Upper lobe of left lung (tissue), 6 donors: ENCODE results near the gene NCOR2. TPM values are rescaled to one million over a fixed set of nuclear protein-coding genes. Genes with fewer than 3 reads are reported as not detected.

Experiments used
- ATAC-seq, 2 donors: fragments of 200-7000 bp; cut with Tn5 transposase; one replicate each; pipeline ENCODE4 v1.9.1; 2022; ENCODE audit warnings: mild to moderate bottlenecking in 2 of 2, moderate library complexity in 2 of 2; ENCODE audit not compliant: low FRiP score in 2 of 2
- DNase-seq, 2 donors: peaks; one replicate each; pipeline ENCODE4 v3.0.0-alpha.2; 2019 to 2020
- H3K27ac ChIP-seq, 4 donors: fragments of 200-600 bp; sonication (generic); one replicate each; pipeline ENCODE4 v1.5.1; 2016 to 2019
- H3K27me3 ChIP-seq, 4 donors: fragments of 200-600 bp; sonication (generic); one replicate each; pipeline ENCODE4 v1.5.1; 2017 to 2019
- H3K36me3 ChIP-seq, 4 donors: fragments of 200-600 bp; sonication (generic); one replicate each; pipeline ENCODE4 v1.5.1; 2016 to 2019
- H3K4me1 ChIP-seq, 4 donors: fragments of 200-600 bp; sonication (generic); one replicate each; pipeline ENCODE4 v1.5.1; 2018 to 2019
- H3K4me3 ChIP-seq, 4 donors: fragments of 200-600 bp; sonication (generic); one replicate each; pipeline ENCODE4 v1.5.1; 2017 to 2019; ENCODE audit warnings: mild to moderate bottlenecking in 2 of 4, moderate library complexity in 1 of 4
- H3K9me3 ChIP-seq, 4 donors: fragments of 200-600 bp; sonication (generic); one replicate each; pipeline ENCODE4 v1.5.1; 2018 to 2019
- EP300 ChIP-seq, 4 donors: sonication (generic); formaldehyde crosslinking; IDR thresholded peaks; one replicate each; pipeline ENCODE4 v1.5.1; 2017; ENCODE audit warnings: antibody characterized with exemption in 4 of 4, control low read depth in 2 of 4
- POLR2A ChIP-seq, 4 donors: fragments of 450-650 bp; IDR thresholded peaks; one replicate each; pipeline ENCODE4 v1.5.1; 2016 to 2017; ENCODE audit warnings: antibody characterized with exemption in 4 of 4, mild to moderate bottlenecking in 2 of 4
- POLR2AphosphoS5 ChIP-seq, 2 donors: sonication (generic); formaldehyde crosslinking; IDR thresholded peaks; one replicate each; pipeline ENCODE4 v1.5.1; 2017; ENCODE audit warnings: antibody characterized with exemption in 2 of 2
- WGBS, 2 donors: methylation state at CpG; one replicate each; pipeline ENCODE4 v1.1.5; 2017 to 2018; 5-methylcytosine and 5-hydroxymethylcytosine counted together
- total RNA-seq, 6 donors: library from RNA; depleted of rRNA in 4 of 6; stranded (reverse); fragments of >200 nt in 4 of 6; gene quantifications; one replicate each; pipeline versions ENCODE4 v1.1.0 to v1.2.1, GENCODE V29; 2016 to 2021
- TF ChIP-seq, protein P1 (sequence below), 6 experiments: fragments of 450-650 bp in 4 of 6; fragments of 200-600 bp in 2 of 6; sonication (generic) in 2 of 6; IDR thresholded peaks; one replicate each; pipeline ENCODE4 v1.5.1; 2016 to 2019; ENCODE audit warnings: antibody characterized with exemption in 6 of 6
- donor health status: DM: no; HTN: no; CAD: no; lungs with moderate emphysema.
- donor health status: DM: no; HTN: yes; CAD: no; lungs with severe emphysema.

Gene NCOR2
- total RNA-seq, 6 donors from 2014 or later, result 188 to 603 (median 373) TPM

- H3K36me3 ChIP-seq, result no peaks in the 10 kb centered on the region
- peaks cover 0 to 4% (median 0%) of the 10 kb centered on the region in 4 donors for H3K9me3 ChIP-seq
- 91 to 97% methylated on average over 8 of the region's 8 CpGs for WGBS, 2 donors
- ATAC-seq (no peak), DNase-seq (no peak)
- TF ChIP-seq, protein P1, sequence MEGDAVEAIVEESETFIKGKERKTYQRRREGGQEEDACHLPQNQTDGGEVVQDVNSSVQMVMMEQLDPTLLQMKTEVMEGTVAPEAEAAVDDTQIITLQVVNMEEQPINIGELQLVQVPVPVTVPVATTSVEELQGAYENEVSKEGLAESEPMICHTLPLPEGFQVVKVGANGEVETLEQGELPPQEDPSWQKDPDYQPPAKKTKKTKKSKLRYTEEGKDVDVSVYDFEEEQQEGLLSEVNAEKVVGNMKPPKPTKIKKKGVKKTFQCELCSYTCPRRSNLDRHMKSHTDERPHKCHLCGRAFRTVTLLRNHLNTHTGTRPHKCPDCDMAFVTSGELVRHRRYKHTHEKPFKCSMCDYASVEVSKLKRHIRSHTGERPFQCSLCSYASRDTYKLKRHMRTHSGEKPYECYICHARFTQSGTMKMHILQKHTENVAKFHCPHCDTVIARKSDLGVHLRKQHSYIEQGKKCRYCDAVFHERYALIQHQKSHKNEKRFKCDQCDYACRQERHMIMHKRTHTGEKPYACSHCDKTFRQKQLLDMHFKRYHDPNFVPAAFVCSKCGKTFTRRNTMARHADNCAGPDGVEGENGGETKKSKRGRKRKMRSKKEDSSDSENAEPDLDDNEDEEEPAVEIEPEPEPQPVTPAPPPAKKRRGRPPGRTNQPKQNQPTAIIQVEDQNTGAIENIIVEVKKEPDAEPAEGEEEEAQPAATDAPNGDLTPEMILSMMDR (IDR thresholded peaks at IDR 0.05), result no peak
- TF ChIP-seq POLR2A (IDR thresholded peaks at IDR 0.05) (no peak), EP300 (IDR thresholded peaks at IDR 0.05) (no peak), POLR2AphosphoS5 (IDR thresholded peaks at IDR 0.05) (no peak)
- H3K27ac ChIP-seq, result no peak overlapping the region
- peaks cover 14 to 20% (median 17%) of the 10 kb centered on the region in 4 donors for H3K4me1 ChIP-seq
- H3K4me3 ChIP-seq, result no peak overlapping the region
- H3K27me3 ChIP-seq, result no peaks in the 10 kb centered on the region
Observed at GRCh38 chr12:124578445-124578844, 11.0 kb upstream of the NCOR2 start.

DNA sequence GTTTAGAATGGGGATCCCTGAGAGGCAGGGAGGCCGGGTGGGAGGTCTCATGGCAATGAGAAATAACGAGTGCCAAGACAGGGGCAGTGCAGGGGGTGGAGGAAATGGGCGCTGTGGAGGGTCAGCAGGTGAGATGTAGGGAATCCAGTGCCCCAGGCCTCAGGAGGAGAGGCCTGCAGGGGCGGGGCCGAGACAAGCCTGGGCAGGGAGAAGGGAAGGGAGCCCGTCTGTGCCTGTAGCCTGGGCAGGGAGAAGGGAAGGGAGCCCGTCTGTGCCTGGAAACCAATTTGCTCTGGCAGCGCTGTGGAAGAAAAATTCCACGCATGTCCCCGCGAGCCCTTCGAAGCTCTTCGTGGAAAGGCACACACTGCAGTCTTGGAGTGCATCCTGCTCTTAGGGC, 10.6 kb upstream of the NCOR2 start:
- Histone ChIP-seq H3K36me3 (no peaks in the 10 kb centered on the region), H3K27me3 (no peaks in the 10 kb centered on the region), H3K27ac (no peak overlapping the region), H3K4me3 (no peak overlapping the region), H3K9me3 (peaks cover 0 to 4% (median 0%) of the 10 kb centered on the region in 4 donors), H3K4me1 (peaks cover 15 to 25% (median 18%) of the 10 kb centered on the region in 4 donors)
- DNase-seq (peak in 1 of 2 donors; percentile 40), ATAC-seq (no peak)
- no peak for TF ChIP-seq EP300 (IDR thresholded peaks at IDR 0.05)
- TF ChIP-seq POLR2AphosphoS5 (IDR thresholded peaks at IDR 0.05), result no peak
- TF ChIP-seq, protein P1 (IDR thresholded peaks at IDR 0.05), result no peak
- no peak for TF ChIP-seq POLR2A (IDR thresholded peaks at IDR 0.05)
- 83 to 90% methylated on average over 13 of the region's 13 CpGs for WGBS, 2 donors

- H3K36me3 ChIP-seq, result no peaks in the 10 kb centered on the region
- WGBS, 2 donors, result 95 to 96% methylated on average over 8 of the region's 8 CpGs
- DNase-seq (no peak), ATAC-seq (no peak)
- H3K27ac ChIP-seq, result no peak overlapping the region
- H3K4me3 ChIP-seq, result no peak overlapping the region
- TF ChIP-seq POLR2AphosphoS5 (IDR thresholded peaks at IDR 0.05) (no peak), EP300 (IDR thresholded peaks at IDR 0.05) (no peak)
- peaks cover 0 to 4% (median 0%) of the 10 kb centered on the region in 4 donors for H3K9me3 ChIP-seq
- no peaks in the 10 kb centered on the region for H3K27me3 ChIP-seq
- peaks cover 13 to 23% (median 16%) of the 10 kb centered on the region in 4 donors for H3K4me1 ChIP-seq
Observed at GRCh38 chr12:124577374-124577773, 10.0 kb upstream of the NCOR2 start.

GRCh38 chr12:124576061-124576650, 8.7 kb upstream of the NCOR2 start:
- WGBS, 2 donors, result 93 to 97% methylated on average over 8 of the region's 8 CpGs
- Histone ChIP-seq H3K36me3 (no peaks in the 10 kb centered on the region), H3K27me3 (no peaks in the 10 kb centered on the region), H3K4me3 (no peak overlapping the region), H3K4me1 (peaks cover 7 to 16% (median 9%) of the 10 kb centered on the region in 4 donors), H3K9me3 (peaks cover 0 to 4% (median 0%) of the 10 kb centered on the region in 4 donors), H3K27ac (no peak overlapping the region)
- TF ChIP-seq, protein P1 (IDR thresholded peaks at IDR 0.05), result no peak
- TF ChIP-seq POLR2AphosphoS5 (IDR thresholded peaks at IDR 0.05), result no peak
- no peak for TF ChIP-seq EP300 (IDR thresholded peaks at IDR 0.05)
- TF ChIP-seq POLR2A (IDR thresholded peaks at IDR 0.05), result no peak
- ATAC-seq, result no peak
- DNase-seq, result peak in 1 of 2 donors; percentile 39

- no peaks in the 10 kb centered on the region for H3K27me3 ChIP-seq
- H3K9me3 ChIP-seq, result peaks cover 0 to 4% (median 0%) of the 10 kb centered on the region in 4 donors
- peak overlapping the region in 1 of 4 donors; percentile 30 for H3K27ac ChIP-seq
- 63 to 68% methylated on average over 16 to 18 of the region's 18 CpGs for WGBS, 2 donors
- ATAC-seq, result no peak
- no peaks in the 10 kb centered on the region for H3K36me3 ChIP-seq
- no peak for DNase-seq
- TF ChIP-seq EP300 (IDR thresholded peaks at IDR 0.05) (no peak), POLR2A (IDR thresholded peaks at IDR 0.05) (peak in 1 of 4 donors; percentile 16)
- H3K4me3 ChIP-seq, result no peak overlapping the region
- H3K4me1 ChIP-seq, result peaks cover 11 to 23% (median 14%) of the 10 kb centered on the region in 4 donors
Observed at GRCh38 chr12:124573839-124574786, 6.7 kb upstream of the NCOR2 start.
